Peyer's patch (tissue), 4 donors: Measurements from ENCODE around the gene NCDN. TPM values are rescaled to one million over a fixed set of nuclear protein-coding genes. Genes with fewer than 3 reads are reported as not detected.

Experiments
- DNase-seq, 3 donors: peaks; one replicate each; pipeline ENCODE4 v3.0.0-alpha.2; 2017 to 2019
- H3K27ac ChIP-seq, 4 donors: fragments of 200-600 bp; sonication (generic); one replicate each; pipeline ENCODE4 v1.5.1; 2016 to 2019
- H3K27me3 ChIP-seq, 2 donors: fragments of 200-600 bp; sonication (generic); one replicate each; pipeline ENCODE4 v1.5.1; 2019
- H3K36me3 ChIP-seq, 3 donors: fragments of 200-600 bp; sonication (generic); one replicate each; pipeline ENCODE4 v1.5.1; 2016 to 2019
- H3K4me1 ChIP-seq, 4 donors: fragments of 200-600 bp; sonication (generic); one replicate each; pipeline ENCODE4 v1.5.1; 2016 to 2019
- H3K4me3 ChIP-seq, 4 donors: fragments of 200-600 bp; sonication (generic); 1 replicate in 3 of 4; 2 replicates in 1 of 4; pipeline ENCODE4 v1.5.1; 2016 to 2019; ENCODE audit warnings: mild to moderate bottlenecking in 1 of 4
- H3K9me3 ChIP-seq, 4 donors: fragments of 200-600 bp; sonication (generic); one replicate each; pipeline ENCODE4 v1.5.1; 2016 to 2019; ENCODE audit warnings: mild to moderate bottlenecking in 1 of 4
- CTCF ChIP-seq, 6 experiments: fragments of 450-650 bp in 4 of 6; fragments of 200-600 bp in 2 of 6; sonication (generic) in 1 of 6; IDR thresholded peaks; one replicate each; pipeline ENCODE4 v1.5.1; 2017 to 2019; ENCODE audit warnings: antibody characterized with exemption in 6 of 6, mild to moderate bottlenecking in 3 of 6, moderate library complexity in 1 of 6
- POLR2A ChIP-seq, 2 donors: fragments of 450-650 bp; IDR thresholded peaks; one replicate each; pipeline ENCODE4 v1.5.1; 2017; ENCODE audit warnings: antibody characterized with exemption in 2 of 2, mild to moderate bottlenecking in 2 of 2, moderate library complexity in 2 of 2
- total RNA-seq, 4 donors: library from RNA; depleted of rRNA; stranded (reverse); fragments of >200 nt; gene quantifications; one replicate each; pipeline ENCODE4 v1.1.0, GENCODE V29; 2016

Gene NCDN
- total RNA-seq, 4 donors from 2014 or later = 6.3 to 15.3 (median 13.2) TPM

- no peak overlapping the region for H3K4me3 ChIP-seq
- TF ChIP-seq CTCF (IDR thresholded peaks at IDR 0.05) = no peak
- H3K4me1 ChIP-seq = no peaks in the 10 kb centered on the region
- H3K9me3 ChIP-seq = no peaks in the 10 kb centered on the region
- H3K27ac ChIP-seq = no peak overlapping the region
- DNase-seq = no peak
- no peaks in the 10 kb centered on the region for H3K27me3 ChIP-seq
- H3K36me3 ChIP-seq = no peaks in the 10 kb centered on the region
These were observed 33.6 kb downstream of the NCDN start for GRCh38 chr1:35591211-35591610.

GRCh38 chr1:35592991-35593769, 35.6 kb downstream of the NCDN start:
- Histone ChIP-seq H3K9me3 (no peaks in the 10 kb centered on the region), H3K27me3 (no peaks in the 10 kb centered on the region), H3K4me1 (no peaks in the 10 kb centered on the region), H3K27ac (no peak overlapping the region), H3K4me3 (no peak overlapping the region), H3K36me3 (no peaks in the 10 kb centered on the region)
- no peak for DNase-seq
- TF ChIP-seq CTCF (IDR thresholded peaks at IDR 0.05) (no peak), POLR2A (IDR thresholded peaks at IDR 0.05) (no peak)

- no peaks in the 10 kb centered on the region for H3K27me3 ChIP-seq
- TF ChIP-seq POLR2A (IDR thresholded peaks at IDR 0.05) (no peak), CTCF (IDR thresholded peaks at IDR 0.05) (no peak)
- no peaks in the 10 kb centered on the region for H3K36me3 ChIP-seq
- H3K27ac ChIP-seq = no peak overlapping the region
- no peak overlapping the region for H3K4me3 ChIP-seq
- H3K9me3 ChIP-seq = no peaks in the 10 kb centered on the region
- no peaks in the 10 kb centered on the region for H3K4me1 ChIP-seq
- DNase-seq = no peak
These were observed 36.6 kb downstream of the NCDN start for GRCh38 chr1:35594005-35594760.

- no peak overlapping the region for H3K27ac ChIP-seq
- TF ChIP-seq POLR2A (IDR thresholded peaks at IDR 0.05) (no peak), CTCF (IDR thresholded peaks at IDR 0.05) (no peak)
- no peaks in the 10 kb centered on the region for H3K27me3 ChIP-seq
- no peak overlapping the region for H3K4me3 ChIP-seq
- no peak for DNase-seq
- H3K36me3 ChIP-seq = no peaks in the 10 kb centered on the region
- H3K4me1 ChIP-seq = no peaks in the 10 kb centered on the region
- H3K9me3 ChIP-seq = no peaks in the 10 kb centered on the region
These were observed 38.1 kb downstream of the NCDN start for GRCh38 chr1:35595684-35596083.

GRCh38 chr1:35597870-35598269, 40.3 kb downstream of the NCDN start:
- no peak for DNase-seq
- no peak for TF ChIP-seq CTCF (IDR thresholded peaks at IDR 0.05)
- no peak for TF ChIP-seq POLR2A (IDR thresholded peaks at IDR 0.05)

More at GRCh38 chr1:35597870-35598269, 40.3 kb downstream of the NCDN start:
- H3K4me1 ChIP-seq = no peaks in the 10 kb centered on the region
- peaks cover 0 to 14% (median 0%) of the 10 kb centered on the region in 3 donors for H3K36me3 ChIP-seq
- H3K9me3 ChIP-seq = no peaks in the 10 kb centered on the region
- H3K4me3 ChIP-seq = no peak overlapping the region
- H3K27ac ChIP-seq = no peak overlapping the region
- no peaks in the 10 kb centered on the region for H3K27me3 ChIP-seq
